Spleen (tissue), 7 donors: Measurements from ENCODE around the gene CBARP.

ENCODE experiments used
- POLR2AphosphoS5 ChIP-seq, 3 donors: sonication (generic); formaldehyde crosslinking; IDR thresholded peaks; one replicate each; pipeline ENCODE4 v1.5.1; 2017; ENCODE audit warnings: antibody characterized with exemption in 3 of 3
- TF ChIP-seq, protein P1 (sequence below), 11 experiments: fragments of 200-600 bp in 7 of 11; fragments of 450-650 bp in 4 of 11; sonication (generic) in 4 of 11; IDR thresholded peaks in 8 of 11; conservative IDR thresholded peaks in 3 of 11; 1 replicate in 7 of 11; 2 replicates in 4 of 11; pipeline versions ENCODE4 v1.4.0 to v1.8.0; 2016 to 2021; ENCODE audit warnings: antibody characterized with exemption in 11 of 11, inconsistent platforms in 4 of 11, mild to moderate bottlenecking in 1 of 11
- donor health status: DM: no; HTN: no; CAD: no; lungs with moderate emphysema.
- donor health status: DM: no; HTN: no; CAD: no.
- donor health status: DM: no; HTN: no; CAD: no.

DNA sequence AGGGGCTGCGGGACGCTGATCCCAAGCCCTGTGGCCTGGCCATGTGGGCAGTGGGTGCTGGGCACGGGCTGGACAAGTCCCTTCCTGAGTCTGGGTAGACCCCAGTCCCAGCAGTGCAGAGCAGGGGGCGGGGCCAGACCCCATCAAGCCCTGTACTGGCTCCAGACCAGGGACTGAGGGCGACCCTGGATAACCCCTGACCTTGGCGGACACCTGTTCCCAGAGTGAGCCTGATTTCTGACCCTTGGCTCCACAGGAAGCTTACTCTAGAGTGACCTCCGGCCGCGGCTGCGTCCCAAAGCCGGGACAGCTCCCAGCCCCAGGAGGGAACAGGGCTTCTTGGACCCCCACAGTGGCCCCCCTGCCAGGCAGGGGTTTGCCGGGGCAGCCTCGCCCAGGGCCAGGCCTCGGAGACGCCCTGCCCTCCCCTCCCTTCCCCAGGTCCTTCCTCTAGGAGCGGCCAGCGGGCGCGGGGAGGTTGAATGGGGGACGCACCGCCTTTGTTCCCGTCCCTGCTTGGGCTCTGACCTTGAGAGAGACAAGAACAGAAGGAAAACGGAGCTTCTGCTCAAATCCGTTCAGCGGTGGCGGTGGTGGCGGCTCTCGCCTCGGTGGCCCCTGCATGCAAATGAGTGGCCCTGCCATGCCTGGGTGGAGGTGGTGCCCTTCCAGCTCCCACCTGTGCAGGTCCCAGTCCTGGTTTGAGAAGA lies 45.6 kb upstream of the CBARP start:
- TF ChIP-seq, protein P1, sequence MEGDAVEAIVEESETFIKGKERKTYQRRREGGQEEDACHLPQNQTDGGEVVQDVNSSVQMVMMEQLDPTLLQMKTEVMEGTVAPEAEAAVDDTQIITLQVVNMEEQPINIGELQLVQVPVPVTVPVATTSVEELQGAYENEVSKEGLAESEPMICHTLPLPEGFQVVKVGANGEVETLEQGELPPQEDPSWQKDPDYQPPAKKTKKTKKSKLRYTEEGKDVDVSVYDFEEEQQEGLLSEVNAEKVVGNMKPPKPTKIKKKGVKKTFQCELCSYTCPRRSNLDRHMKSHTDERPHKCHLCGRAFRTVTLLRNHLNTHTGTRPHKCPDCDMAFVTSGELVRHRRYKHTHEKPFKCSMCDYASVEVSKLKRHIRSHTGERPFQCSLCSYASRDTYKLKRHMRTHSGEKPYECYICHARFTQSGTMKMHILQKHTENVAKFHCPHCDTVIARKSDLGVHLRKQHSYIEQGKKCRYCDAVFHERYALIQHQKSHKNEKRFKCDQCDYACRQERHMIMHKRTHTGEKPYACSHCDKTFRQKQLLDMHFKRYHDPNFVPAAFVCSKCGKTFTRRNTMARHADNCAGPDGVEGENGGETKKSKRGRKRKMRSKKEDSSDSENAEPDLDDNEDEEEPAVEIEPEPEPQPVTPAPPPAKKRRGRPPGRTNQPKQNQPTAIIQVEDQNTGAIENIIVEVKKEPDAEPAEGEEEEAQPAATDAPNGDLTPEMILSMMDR (IDR thresholded peaks at IDR 0.05 in 8 of 11, conservative IDR thresholded peaks at IDR 0.05 in 3 of 11) = no peak
- TF ChIP-seq POLR2AphosphoS5 (IDR thresholded peaks at IDR 0.05) = no peak
